Jurkat, Clone E6-1 (cell line): ENCODE measurements around the gene ZNF771. TPM values are rescaled to one million over a fixed set of nuclear protein-coding genes. Genes with fewer than 3 reads are reported as not detected.

Source experiments
- DNase-seq: peaks from one replicate; pipeline ENCODE4 v3.0.0-alpha.2; 2011; ENCODE audit warnings: low read depth, low spot score
- H3K4me3 ChIP-seq: 2 replicates; pipeline ENCODE4 v1.5.1; 2011; ENCODE audit warnings: mild to moderate bottlenecking, low read length, control low read depth, moderate library complexity
- polyA plus RNA-seq: library from polyadenylated mRNA; unstranded; fragments of >200 nt; gene quantifications from one replicate; pipeline ENCODE4 v1.2.1, GENCODE V29; 2012; ENCODE audit warnings: missing spikeins; ENCODE audit not compliant: insufficient read length, insufficient read depth

Gene ZNF771
- 7.0 TPM for polyA plus RNA-seq

DNA sequence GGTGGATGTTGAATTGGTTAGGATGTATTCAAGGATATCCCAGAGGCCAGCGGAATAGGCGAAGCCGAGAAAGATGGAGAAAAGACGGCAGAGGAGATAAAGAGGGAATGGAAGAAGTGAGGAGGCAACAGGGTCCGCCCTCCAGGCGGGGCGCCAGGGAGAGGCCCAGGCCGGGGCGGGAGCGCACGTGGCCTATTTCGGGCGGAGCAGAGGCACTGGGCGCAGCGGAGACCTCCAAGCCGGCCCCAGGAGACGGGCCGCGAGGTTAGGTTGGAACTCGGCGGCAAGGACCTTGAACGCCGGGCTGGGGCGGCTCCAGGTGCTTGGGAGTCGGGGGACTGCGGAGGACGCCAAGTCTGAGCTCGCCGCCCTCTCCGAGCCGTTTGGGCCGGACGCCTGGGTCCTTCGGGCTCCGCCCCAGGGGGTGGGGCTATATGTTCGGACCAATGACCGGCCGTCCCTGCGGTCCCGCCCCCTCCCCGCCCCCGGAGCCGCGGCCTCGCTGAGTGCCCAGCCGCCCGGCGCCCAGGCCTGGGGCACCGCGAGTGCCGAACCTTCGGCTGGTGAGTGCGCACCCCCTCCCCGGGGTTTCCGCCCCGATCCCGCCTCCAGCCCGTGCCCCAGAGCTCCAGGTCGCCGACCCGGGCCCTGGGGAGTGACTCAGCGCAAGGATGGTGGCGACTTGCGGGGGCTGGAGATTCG lies at the start of gene ZNF771:
TSS of gene ZNF771 (plus strand) at position 505 of the 702 bp plus-strand sequence. CDS start 448 bp downstream, outside the sequence.
- H3K4me3 ChIP-seq: peak within 1 kb of the TSS; percentile 74
- DNase-seq: peak; percentile 67

DNA sequence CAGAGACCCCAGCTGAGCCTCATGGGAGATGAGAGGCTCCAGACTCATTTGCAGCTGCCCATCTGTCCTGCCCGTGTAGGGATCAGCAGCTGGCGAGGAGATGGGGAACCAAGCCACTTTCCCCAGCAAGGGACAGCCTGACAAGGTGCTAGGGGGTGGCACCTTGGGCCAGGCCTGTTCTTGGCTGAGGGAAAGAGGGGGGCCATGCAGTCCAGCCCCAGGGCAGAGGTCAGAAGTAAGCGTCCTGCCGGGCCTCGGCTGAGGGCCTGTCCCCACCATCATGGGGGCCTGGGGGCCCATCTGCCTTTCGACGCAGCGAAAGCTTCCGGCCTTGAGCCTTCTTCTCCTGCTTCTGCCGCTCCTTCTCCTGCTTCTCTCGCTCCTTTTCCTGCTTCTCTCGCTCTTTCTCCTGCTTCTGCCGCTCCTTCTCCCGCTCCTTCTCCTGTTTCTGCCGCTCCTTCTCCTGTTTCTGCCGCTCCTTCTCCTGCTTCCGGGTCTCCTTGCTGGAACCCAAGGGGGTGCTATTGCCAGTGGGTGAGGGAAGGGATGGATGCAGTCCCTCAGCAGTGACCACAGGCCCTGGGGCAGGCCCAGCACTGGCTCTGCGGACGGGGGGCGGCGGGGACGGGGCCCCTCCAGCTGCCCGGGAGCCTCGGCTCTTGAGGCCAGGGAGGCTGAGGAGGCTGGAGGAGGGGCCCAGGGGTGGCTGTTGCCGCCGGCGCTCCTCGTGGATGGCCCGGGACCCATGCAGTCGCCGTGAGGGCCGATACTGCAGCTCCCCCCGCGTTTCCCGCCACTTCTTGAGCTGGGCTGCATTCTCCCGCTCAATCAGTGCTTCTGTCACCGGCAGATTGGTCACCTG lies 49.5 kb upstream of the ZNF771 start:
- no peak overlapping the region for H3K4me3 ChIP-seq
- no peak for DNase-seq

DNA sequence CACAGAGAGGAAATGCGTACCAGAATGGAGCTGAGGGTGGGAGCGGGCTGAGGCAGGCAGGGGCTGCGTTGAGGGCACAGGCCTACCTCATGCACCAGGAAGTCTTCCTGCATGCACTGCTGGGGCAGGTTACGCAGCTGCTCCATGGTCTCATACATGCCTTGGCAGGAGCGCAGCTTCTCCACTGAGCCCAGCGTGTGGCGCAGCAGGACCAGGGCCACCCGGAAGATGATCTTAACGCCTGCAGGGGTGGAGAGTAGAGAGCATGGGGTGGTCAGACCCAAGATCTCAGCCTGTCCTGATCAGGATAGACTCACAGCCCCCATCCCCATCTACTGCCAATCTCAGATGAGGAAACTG lies 48.8 kb upstream of the ZNF771 start:
- DNase-seq: no peak

DNA sequence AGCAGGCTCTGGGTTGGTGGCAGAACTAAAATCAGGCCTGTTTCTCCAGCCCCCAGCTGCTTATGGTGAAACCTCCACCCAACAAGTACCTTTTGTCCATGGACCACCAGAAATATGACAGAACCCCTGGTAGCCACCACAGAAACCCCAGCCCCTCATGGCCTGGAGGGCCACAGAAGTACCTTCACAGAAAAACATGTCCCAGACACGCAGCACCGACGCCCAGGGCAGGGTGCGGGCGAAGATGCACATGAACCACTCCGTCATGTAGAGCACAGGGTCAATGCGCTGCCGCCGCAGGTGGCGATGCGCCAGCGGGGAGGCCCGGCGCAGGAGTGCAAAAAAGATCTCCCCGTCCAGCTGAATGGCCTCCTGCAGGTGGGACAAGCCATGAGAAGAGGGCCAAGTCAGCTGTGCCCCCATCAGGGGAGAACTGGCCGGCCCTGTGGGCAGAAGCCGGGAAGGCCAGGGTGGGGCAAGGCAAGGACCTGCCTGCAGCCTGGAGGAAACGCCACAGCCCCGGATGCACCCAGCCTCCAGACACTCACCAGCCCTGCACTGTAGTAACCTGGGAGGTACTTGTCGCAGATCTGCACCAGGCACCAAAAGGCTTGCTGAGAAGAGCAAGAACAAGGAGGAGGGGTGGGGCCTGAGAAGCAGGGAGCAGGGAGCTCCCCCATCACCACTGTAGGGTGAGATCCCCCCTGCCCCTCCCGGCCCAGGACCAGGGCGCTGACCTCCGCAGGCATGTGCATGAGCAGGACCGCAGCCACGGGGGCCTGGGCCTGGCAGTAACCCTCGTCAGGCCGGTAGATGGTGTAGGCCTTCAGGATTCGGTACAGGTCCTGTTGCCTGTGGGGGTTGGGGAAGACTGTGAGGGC lies 48.2 kb upstream of the ZNF771 start:
- H3K4me3 ChIP-seq: no peak overlapping the region
- DNase-seq: no peak

More for the DNA sequence above, 48.8 kb upstream of the ZNF771 start:
- no peak overlapping the region for H3K4me3 ChIP-seq

DNA sequence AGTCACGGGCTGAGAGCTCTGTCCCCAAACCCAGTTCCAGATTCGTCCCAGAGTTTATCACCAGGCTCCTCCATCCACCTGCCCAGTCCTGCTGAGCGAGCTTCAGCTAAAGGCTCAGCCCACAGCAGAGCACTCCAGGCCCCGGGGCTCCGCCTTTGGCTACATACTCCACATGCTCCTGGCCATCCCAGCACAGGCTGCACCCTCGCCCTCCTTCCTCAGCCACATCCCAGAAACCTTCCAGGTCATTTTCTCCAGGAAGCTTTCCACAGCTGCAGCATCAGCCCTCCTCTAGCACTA lies 47.6 kb upstream of the ZNF771 start:
- DNase-seq: no peak
- no peak overlapping the region for H3K4me3 ChIP-seq

DNA sequence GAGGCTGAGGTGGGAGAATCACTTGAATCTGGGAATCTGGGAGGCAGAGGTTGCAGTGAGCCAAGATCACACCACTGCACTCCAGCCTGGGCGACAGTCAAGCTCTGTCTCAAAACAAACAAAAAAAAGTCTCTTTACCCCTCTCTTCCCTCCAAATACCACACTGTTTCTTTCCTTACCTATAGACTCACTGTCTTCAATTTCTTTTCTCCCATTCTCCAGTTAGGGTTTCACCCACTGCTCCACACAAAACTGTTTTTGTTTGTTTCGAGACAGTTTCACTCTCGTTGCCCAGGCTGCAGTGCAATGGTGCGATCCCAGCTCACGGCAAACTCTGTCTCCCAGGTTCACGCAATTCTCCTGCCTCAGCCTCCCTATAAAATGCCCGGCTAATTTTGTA lies 46.2 kb upstream of the ZNF771 start:
- H3K4me3 ChIP-seq: no peak overlapping the region
- no peak for DNase-seq

DNA sequence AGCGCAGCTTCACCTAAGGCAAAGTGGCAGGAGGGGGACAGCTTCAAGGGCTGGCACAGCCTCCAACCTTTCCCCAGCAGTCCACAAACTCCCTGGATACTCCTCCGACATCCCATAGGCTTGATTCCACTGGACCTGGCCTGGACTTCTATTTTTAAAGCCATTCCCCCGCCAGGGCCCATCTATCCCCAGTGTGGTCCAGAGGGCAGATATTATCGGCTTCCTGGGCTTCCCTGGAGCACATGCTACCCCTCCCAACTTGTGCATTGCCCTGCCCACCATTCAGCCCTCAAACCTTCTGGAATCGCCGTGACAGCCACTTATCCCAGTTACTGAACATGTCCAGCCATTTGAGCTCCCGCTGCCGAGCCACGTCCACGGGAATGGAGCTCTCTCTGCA lies 42.2 kb upstream of the ZNF771 start:
- no peak for DNase-seq
- no peak overlapping the region for H3K4me3 ChIP-seq

DNA sequence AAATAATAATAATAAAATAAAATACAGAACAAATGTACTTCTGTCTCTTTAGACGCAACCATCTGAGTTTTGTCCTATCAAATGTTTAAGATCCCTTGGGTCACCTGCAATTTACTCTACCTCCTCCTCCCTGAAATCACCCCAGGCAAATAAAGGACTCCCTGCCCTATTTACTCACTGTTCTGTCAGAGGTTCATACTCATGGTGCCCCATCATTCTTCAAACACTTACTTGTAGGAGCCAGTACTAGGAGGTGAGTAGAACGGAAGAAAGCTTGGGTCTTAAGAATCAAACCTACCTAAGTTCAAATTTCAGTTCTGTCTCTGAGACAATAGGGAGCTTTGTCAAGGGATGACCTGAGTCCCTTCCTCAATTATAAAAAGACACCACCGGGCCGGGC lies 40.9 kb upstream of the ZNF771 start:
- DNase-seq: no peak
- no peak overlapping the region for H3K4me3 ChIP-seq

DNA sequence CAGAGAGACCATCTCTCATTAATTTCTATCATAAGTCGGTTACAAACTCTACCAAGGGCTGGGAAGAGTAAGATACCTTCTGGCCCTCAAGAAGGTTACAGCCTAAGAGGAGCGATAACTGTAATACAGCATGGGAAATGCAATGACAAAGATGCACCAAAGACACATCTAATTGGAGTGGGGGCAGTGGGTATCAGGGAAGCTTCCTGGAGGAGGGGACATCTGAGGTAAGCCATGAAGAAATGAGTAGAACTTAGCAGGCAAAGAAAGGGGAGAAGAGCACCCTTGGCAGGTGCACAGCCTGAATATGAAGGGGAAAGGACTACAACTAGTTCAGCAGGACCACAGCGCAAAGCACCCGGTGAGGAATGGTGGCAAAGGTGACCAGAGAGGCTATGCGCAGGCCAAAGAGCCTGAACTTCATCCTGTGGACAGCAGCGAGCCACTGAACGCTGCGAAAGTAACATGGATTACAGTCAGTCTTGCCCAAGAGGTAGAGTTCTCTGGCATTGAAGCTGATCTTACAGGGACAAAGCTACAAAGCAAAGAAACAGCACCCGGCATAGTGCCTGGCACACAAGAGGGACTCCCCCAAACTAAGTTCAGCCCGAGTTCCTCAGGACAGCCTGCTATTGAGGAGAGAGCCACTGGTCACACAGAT lies 39.9 kb upstream of the ZNF771 start:
- no peak for DNase-seq
- H3K4me3 ChIP-seq: no peak overlapping the region

DNA sequence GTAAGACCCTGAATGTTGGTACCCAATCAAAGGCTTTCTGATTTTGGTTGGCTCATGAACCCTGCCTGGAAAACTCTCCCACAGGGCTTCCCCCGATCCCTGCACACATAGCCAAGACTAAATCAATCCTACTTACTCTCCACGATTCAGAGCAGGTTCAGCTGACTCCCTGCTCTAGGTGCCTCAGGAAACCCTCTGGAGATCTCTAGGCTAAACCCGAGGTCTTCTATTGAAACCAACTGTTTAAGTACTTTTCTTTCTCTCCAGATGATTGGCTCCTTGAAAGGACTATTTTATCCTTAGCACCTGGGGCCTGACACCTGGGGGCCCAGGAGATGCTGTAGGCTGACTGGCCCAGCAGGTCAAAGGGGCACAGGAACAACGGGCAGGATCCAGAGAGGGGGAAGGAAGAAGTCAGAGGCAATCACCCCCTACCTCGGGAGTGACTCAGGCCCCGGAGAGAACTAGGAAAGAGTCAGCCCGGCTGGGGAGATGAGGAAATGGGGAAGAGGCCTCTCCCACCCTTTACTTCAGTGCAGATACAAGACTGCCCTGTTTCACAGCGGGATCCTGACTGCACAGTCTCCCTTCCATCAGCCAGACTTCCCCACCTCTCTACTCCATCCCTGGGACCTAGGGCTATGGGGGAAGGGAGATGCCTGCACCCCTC lies 39.1 kb upstream of the ZNF771 start:
- H3K4me3 ChIP-seq: peak overlapping the region; percentile 76
- DNase-seq: no peak

DNA sequence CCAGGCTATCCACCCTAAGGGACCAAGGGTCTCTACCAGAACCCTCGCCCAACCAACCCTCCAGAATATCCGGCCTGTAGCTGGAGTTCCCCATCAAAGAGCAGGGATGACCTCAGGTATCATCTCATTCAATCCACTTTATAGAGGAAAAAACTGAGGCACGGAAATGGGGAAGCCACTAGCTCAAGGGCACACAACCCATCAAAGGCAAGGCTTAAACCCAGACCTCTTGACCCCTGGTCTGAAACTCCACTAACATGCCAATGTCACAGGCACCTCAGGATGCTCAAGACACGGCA lies 38.7 kb upstream of the ZNF771 start:
- H3K4me3 ChIP-seq: peak overlapping the region; percentile 76
- DNase-seq: no peak

DNA sequence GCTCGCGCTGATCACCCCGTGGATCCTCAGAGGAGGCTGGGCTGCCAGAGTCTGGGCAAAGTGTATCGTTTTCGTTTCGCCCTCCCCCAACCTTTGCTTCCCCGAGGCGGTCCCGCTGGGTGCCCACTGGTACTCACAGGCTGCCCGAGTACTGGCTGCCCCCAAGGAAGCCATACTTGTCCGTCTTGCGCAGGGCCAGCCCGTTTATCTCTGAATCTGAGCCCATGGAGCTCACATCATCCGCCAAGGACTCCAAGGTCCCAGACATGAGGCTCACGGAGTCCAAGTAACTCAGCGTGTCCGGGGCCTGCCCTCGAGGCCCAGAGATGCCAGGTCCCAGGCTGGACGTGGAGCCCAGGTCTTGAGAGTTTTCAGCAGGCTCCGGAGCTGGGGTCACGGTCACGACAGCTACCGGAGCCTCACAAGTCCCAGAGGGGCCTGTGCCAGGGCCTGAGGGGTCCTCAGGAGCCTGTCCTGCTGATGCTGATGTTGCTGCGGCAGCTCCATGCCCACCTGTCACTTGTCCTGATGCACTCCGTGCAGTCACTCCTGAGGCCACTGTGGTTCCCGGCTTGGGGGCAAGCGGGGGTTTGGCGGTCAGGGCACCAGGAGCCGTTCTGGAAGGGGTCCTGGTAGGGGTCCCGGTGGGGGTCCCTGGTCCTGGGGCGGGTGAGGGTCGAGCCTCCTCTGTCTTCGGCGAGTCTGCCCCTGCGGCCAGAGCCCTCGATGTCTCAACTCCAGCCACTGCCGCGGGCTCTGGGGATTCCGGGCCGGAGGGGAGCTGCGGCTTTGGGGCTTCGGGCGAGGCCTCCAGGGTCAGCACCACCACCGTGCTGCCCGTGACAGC lies 38.1 kb upstream of the ZNF771 start:
- H3K4me3 ChIP-seq: peak overlapping the region; percentile 76
- DNase-seq: no peak

DNA sequence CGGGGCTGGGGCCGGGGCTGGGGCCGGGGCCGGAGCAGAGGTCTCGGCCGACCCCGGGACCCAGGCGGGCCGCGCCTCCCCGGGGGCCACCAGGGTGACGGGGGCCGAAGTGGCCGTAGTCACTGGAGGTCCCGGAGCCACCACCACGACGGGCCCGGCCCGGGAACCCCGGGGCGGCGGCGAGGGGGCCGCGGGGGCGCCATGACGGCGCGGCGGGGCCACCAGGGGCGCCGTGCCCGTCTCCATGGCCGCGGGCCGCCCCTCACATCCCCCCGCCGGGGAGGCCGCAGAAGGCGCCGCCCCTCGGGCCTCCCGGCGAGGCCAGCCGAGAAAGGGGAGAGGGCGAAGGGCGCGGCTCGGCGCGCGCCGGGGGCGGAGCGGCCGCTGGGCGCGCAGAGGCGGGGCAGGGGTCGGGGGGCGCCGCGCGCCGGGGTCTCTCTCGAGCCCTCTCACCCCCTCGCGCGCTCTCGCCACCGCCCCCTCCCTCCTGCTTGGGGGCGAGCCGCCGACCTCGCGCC lies 37.4 kb upstream of the ZNF771 start:
- no peak for DNase-seq

DNA sequence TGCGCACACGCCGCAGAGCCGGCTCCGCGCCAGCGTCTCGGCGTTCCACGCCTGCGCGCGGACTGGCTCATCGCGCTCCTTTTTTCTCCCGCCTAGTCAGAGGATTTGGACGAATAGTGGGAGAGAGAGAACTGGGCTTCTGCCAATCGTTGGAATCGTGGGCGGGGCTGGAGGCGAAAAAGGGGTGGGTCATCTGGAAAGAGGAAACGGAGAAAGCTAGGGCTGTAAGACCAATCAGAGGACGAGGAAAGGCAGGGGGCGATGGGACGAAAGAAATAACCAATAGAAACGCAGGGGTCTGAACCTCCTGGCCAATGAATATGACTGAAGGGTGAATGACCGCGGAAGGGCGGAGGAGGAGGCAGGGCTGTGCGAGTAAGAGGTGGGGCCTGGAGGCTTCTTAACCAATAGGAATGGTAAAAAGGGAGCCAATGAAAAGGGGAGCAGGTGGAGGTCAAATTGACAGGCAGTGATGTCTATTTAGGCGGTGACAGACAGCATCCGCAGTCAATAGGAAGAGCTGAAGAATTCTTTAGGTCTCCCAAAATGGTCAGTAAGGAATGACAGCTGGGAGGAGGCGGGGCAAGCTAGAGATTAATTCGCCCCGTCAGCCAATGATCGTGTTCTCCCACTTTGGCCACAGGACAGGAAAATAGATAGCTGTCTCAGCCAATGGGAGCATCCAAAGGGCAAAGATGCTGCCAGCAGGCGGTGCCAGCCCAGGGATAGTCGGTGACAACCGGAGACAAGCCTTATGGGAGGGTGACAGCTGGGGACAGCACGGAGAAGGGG lies 36.8 kb upstream of the ZNF771 start, which contains the start of gene TBC1D10B:
TSS of gene TBC1D10B (minus strand) at position 39 of the 792 bp plus-strand sequence. CDS start 311 bp downstream, outside the sequence.
- DNase-seq: peak; percentile 100

More for the DNA sequence above, 37.4 kb upstream of the ZNF771 start:
- peak overlapping the region; percentile 76 for H3K4me3 ChIP-seq

DNA sequence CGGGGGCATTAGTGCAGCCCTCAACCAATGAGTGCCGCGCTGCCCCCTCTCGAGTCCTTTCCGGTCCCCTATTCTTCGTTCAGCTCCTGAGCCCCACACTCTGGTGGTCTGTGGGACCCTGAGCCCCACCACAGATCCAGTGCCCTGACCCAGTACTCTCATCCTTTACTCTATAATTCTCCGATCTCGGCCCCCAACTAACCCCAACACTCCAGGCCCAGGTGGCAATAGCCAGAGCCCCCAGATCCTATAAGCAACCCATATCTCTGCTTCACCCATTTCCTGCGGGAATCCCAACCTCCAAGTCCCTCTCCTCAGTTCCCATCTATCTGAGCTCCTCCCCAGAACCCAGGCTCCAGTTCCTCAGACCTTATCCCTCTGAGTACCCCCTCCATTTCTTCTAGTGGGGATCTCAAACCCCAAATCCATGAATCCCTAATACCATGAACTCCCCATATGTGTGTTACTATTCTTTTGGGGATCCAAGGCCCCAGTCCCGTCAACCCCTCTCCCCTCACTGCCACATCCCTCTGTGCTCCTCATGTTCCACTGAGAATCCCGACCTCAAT lies 36.1 kb upstream of the ZNF771 start:
- no peak for DNase-seq
- peak overlapping the region; percentile 49 for H3K4me3 ChIP-seq

More for the DNA sequence above, 36.8 kb upstream of the ZNF771 start, which contains the start of gene TBC1D10B:
- peak within 1 kb of the TSS; percentile 76 for H3K4me3 ChIP-seq

DNA sequence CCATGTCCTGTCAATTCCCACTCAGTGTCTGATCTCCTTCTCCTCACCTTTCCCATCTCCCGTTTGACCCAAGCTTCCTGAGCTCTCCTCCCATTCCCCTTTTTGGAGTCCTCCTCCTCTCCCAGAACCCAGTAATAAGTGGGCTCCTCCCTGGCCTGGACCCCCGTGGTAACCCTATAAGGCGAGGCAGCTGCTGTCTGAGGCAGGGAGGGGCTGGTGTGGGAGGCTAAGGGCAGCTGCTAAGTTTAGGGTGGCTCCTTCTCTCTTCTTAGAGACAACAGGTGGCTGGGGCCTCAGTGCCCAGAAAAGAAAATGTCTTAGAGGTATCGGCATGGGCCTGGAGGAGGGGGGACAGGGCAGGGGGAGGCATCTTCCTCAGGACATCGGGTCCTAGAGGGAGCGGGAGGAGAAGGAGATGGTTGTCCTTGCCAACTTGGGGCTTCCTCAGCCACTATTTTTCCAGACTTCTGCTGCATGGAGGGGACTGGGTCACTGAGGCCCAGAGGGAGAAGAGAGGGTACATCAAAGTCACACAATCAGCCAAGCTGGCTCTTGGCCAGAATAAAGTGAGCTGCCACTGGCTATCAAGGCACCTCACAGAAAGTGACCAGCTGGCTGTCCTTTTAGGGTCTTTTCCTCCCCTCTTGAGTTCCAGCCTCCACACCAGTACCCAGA lies 35.2 kb upstream of the ZNF771 start:
- no peak for DNase-seq

More for the DNA sequence above, 35.2 kb upstream of the ZNF771 start:
- no peak overlapping the region for H3K4me3 ChIP-seq
